GM10266 (cell line): ENCODE measurements around the gene SPI1.
"Not testable (repeated sequence)": the region's sequence is repeated elsewhere in the genome, so short reads cannot be mapped to it uniquely, and the experiment has no call there.

Source experiments
- DNase-seq: peaks from one replicate; pipeline ENCODE4 v3.0.0; 2012; ENCODE audit errors: extremely low spot score
- CTCF ChIP-seq: IDR thresholded peaks from 2 replicates; pipeline ENCODE4 v1.5.1; 2012; ENCODE audit warnings: mild to moderate bottlenecking, low read depth; ENCODE audit not compliant: control insufficient read depth, insufficient read depth; ENCODE audit errors: missing control alignments

Gene SPI1

GRCh38 chr11:47325271-47326041, 52.9 kb downstream of the SPI1 start:
- no peak for TF ChIP-seq CTCF
- no peak for DNase-seq

- no peak for TF ChIP-seq CTCF
Measured at GRCh38 chr11:47324520-47324919, 53.8 kb downstream of the SPI1 start.

DNA sequence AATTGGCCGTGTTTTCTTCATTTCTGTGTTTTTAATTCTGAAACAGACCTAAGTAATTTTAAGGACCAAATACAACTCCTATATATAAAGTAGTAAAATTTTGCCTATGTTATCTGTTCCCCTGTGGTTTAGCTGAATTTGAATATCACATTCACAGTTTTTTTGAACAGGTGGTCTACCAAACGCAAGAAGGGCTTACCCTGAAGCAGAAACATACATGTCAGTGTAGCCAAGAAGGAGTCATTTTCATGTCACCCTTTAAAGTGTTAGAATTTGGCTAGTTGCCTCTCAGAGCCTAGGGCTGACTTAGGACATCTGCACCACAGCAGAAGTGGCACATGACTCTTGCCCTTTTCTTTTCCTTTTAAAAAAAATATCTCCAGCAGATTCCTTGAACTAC, 60.2 kb downstream of the SPI1 start:
- TF ChIP-seq CTCF: no peak
- no peak for DNase-seq

More at GRCh38 chr11:47324520-47324919, 53.8 kb downstream of the SPI1 start:
- no peak for DNase-seq

DNA sequence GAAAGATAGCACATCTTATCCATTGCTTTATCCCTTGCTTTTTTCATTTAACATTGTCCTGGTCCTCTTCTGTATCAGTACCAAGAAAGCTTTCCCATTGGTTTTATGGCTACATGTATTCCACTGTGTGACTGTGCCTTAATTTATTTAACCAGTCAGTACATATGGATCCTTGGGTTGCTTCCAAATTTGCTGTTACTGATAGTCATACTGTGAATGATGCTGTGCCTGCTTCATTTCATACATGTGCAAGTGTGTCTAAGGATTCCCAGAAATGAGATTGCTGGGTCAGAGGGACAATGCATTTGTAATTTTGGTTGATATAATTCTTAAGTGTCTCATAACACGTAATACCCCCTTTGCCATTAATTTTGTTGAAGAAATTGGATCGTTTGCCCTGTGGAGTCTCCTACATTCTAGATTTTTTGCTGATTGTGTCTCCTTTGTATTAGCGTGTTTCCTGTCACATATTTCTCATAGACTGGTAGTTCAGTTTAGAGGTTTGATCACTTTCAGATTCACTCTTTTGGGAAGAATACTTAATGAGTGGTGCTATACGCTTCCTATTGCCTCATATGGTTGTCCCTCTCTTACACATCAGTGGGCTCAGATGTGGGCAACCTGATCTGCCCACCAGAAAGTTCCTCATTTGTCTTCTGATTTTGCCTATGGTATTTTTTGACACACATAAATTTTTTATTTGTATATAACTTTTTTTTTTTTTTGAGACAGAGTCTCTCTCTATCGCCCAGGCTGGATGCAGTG, 61.1 kb downstream of the SPI1 start:
- peak; percentile 63 for DNase-seq
- TF ChIP-seq CTCF: no peak

DNA sequence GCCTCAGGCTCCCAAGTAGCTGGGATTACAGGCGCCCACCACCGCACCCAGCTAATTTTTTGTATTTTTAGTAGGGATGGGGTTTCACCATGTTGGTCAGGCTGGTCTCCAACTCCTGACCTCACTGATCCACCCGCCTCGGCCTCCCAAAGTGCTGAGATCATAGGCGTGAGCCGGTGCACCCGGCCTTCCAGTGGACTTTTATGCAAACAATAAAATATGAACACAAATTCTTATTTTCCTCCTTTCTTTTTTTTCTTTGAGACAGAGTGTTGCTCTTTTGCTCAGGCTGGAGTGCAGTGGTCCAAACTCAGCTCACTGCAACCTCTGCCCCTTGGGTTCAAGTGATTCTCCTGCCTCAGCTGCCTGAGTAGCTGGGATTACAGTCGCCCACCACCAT, 61.8 kb downstream of the SPI1 start:
- DNase-seq: not testable (repeated sequence)

- TF ChIP-seq CTCF: no peak
- DNase-seq: no peak
Measured at GRCh38 chr11:47314992-47315391, 63.4 kb downstream of the SPI1 start.

DNA sequence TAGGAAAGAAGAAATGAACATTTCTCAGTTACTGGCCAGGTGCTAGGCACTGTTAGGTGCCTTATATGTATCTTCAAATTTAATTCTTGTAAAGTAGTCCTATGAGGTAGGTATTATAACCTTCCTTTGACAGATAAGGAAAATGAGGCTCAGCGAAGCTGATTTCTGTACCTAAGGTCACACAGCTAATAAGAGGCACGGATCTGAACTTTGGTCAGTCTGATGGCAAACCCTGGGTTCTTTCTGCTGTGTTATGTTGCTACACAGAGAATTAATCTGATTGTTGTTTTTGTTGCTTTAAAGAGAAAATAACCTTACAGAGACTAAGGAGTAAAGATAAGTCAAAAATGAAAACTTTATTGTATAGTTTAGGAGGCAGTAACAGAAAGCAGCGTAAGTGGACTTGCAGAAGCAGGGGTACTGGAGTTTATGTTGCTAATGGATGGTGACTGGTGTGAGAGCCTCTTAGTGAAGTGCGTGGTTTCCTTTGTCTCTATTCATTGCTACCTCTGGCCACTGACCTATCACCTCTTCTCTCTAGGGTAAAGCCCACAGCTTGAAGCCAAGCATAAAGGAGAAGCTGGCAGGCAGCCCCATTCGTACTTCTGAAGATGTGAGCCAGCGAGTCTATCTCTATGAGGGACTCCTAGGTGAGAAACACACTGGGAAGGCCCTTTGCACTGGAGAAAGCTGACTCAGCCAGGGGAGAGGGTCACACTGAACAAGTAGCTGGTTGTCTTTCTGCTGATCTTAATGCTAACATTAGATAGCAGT, 70.1 kb downstream of the SPI1 start:
- DNase-seq: no peak
- TF ChIP-seq CTCF: no peak
